ENCODE measurements around the gene NDE1. TPM values are rescaled to one million over a fixed set of nuclear protein-coding genes. Genes with fewer than 3 reads are reported as not detected.

NDE1 gene
- polyA plus RNA-seq, 1 of the 3 experiments (the other 2 are of a cell fraction): 27.9 TPM

DNA sequence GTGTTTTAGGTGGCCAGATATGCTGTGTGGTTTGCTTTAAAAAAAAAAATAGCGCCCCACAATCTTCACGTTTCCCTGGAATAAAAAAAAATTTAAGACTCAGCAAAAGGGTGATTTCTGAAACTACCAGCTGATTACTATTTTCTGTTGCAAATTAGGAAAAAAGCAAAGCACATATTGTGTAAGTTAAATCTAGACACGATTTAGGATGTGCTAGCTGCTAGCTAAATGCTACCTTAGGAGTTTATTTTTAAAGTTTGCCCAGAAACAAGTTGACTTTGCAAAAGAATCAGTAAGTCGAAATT is 6.1 kb upstream of the NDE1 start:
- Histone ChIP-seq H3K9ac (peak overlapping the region; percentile 100), H3K4me1 (ENCODE audit: control insufficient read depth in 1 of 2, insufficient read depth in 2 of 2, low read depth in 1 of 2, low read length in 1 of 2) (peaks cover 0 to 12% of the 10 kb centered on the region in 2 experiments; a peak in 3 of 4 replicates), H2AFZ (ENCODE audit: low read depth) (peak overlapping the region; percentile 100), H3K4me3 (ENCODE audit: low read depth in 2 of 2, low read length in 1 of 2) (peak overlapping the region; percentile 90 to 100), H3K9me3 (no peaks in the 10 kb centered on the region), H3K4me2 (peak overlapping the region; percentile 94), H3K9me2 (no peaks in the 10 kb centered on the region), H3K27ac (ENCODE audit: low read depth in 2 of 2, low read length in 1 of 2) (peak overlapping the region; percentile 99 to 100), H3K27me3 (ENCODE audit: insufficient read depth) (no peaks in the 10 kb centered on the region), H3F3A (replicated peaks; ENCODE audit: insufficient read depth) (peaks cover 26% of the 10 kb centered on the region), H4K20me1 (ENCODE audit: insufficient read depth) (no peaks in the 10 kb centered on the region; the same call in 1 of the 2 replicates), H3K36me3 (replicated peaks in 1 of 2; ENCODE audit: control insufficient read depth in 1 of 2, insufficient read depth in 2 of 2, low read length in 1 of 2) (peaks cover 3 to 11% of the 10 kb centered on the region in 2 experiments), H3K79me2 (ENCODE audit: insufficient read depth) (peaks cover 39% of the 10 kb centered on the region)
- no peak for DNase-seq
- ChIA-PET POLR2A (interaction anchor here (0.6 to 1.3 kb wide), 2 partner anchors 9 to 588 kb away, joined by 3 to 4 read pairs; partner anchors contain the start of gene NTAN1), CTCF (interaction anchor here (0.9 to 2.5 kb wide), 7 partner anchors 9 to 216 kb away, joined by 3 to 8 read pairs (median 4); no protein-coding TSS in a partner anchor)
- 16% methylated on average over 4 of the region's 4 CpGs for WGBS (ENCODE audit: low lambda C conversion rate)
- TF ChIP-seq YY1 (IDR thresholded peaks at IDR 0.05; ENCODE audit: low read depth) (no peak), MEF2A (IDR thresholded peaks at IDR 0.05; ENCODE audit: borderline replicate concordance, low read depth) (no peak), SIN3A (IDR thresholded peaks at IDR 0.05; ENCODE audit: borderline replicate concordance, low read depth, low read length) (no peak), RFX5 (IDR thresholded peaks at IDR 0.05; ENCODE audit: low read length) (no peak), GABPA (IDR thresholded peaks at IDR 0.05; ENCODE audit: low read depth) (no peak), FOSL2 (IDR thresholded peaks at IDR 0.05; ENCODE audit: borderline replicate concordance, low read depth) (no peak), NFIC (IDR thresholded peaks at IDR 0.05; ENCODE audit: borderline replicate concordance) (no peak), RAD21 (IDR thresholded peaks at IDR 0.05; ENCODE audit: low read length) (no peak), IRF3 (IDR thresholded peaks at IDR 0.05; ENCODE audit: low read depth, low read length) (no peak), FOXM1 (IDR thresholded peaks at IDR 0.05; ENCODE audit: low read depth) (no peak), USF1 (IDR thresholded peaks at IDR 0.05; ENCODE audit: borderline replicate concordance, low read depth) (no peak)
- TF ChIP-seq, protein P1, sequence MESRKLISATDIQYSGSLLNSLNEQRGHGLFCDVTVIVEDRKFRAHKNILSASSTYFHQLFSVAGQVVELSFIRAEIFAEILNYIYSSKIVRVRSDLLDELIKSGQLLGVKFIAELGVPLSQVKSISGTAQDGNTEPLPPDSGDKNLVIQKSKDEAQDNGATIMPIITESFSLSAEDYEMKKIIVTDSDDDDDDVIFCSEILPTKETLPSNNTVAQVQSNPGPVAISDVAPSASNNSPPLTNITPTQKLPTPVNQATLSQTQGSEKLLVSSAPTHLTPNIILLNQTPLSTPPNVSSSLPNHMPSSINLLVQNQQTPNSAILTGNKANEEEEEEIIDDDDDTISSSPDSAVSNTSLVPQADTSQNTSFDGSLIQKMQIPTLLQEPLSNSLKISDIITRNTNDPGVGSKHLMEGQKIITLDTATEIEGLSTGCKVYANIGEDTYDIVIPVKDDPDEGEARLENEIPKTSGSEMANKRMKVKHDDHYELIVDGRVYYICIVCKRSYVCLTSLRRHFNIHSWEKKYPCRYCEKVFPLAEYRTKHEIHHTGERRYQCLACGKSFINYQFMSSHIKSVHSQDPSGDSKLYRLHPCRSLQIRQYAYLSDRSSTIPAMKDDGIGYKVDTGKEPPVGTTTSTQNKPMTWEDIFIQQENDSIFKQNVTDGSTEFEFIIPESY (IDR thresholded peaks at IDR 0.05; ENCODE audit: borderline replicate concordance, low read depth): no peak
- TF ChIP-seq, protein P2, sequence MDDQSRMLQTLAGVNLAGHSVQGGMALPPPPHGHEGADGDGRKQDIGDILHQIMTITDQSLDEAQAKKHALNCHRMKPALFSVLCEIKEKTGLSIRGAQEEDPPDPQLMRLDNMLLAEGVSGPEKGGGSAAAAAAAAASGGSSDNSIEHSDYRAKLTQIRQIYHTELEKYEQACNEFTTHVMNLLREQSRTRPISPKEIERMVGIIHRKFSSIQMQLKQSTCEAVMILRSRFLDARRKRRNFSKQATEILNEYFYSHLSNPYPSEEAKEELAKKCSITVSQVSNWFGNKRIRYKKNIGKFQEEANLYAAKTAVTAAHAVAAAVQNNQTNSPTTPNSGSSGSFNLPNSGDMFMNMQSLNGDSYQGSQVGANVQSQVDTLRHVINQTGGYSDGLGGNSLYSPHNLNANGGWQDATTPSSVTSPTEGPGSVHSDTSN (IDR thresholded peaks at IDR 0.05): no peak

All from SK-N-SH (cell line).